Activated T-helper 1 cell treated with anti-CD3 and anti-CD28 coated beads, Interleukin-2, amount 50 U/mL, for 16 hours (primary cell): ENCODE results near the gene DOP1B.
A peak's percentile ranks its signal among the peaks of the same experiment; 100 is the strongest.
"Not testable (repeated sequence)": the region's sequence is repeated elsewhere in the genome, so short reads cannot be mapped to it uniquely, and the experiment has no call there.

Source experiments
- DNase-seq, 2 donors: peaks; one replicate each; pipeline ENCODE4 v3.0.0-alpha.2; 2020; ENCODE audit warnings: low read depth in 1 of 2, low spot score in 1 of 2

The DOP1B gene

DNA sequence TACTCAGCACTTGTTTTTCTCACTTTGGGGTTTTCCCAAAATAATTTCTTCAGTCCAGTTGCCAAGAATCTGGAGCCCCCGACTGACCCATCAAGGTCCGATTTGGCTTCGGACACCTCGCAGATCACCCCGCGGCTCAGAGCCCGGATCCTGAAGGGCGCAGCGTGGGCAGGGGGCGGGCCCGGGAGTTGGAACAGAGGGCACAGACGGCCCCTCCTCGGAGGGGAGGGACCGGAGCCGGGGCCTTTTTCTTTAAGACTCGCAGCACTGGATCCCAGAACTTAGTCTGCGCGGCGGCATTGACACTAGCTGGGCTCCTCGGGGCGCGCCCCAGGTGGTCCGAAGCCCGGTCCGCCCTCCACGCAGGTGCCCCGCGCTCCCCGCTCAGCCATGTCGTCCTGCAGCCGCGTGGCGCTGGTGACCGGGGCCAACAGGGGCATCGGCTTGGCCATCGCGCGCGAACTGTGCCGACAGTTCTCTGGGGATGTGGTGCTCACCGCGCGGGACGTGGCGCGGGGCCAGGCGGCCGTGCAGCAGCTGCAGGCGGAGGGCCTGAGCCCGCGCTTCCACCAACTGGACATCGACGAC is 21.7 kb upstream of the DOP1B start, which contains the start of gene CBR3:
Gene CBR3, plus strand, starts transcription at position 277 of the 588 bp plus-strand sequence. Its CDS starts 114 bp downstream, at position 391.
- peak; percentile 25 to 39 for DNase-seq

DNA sequence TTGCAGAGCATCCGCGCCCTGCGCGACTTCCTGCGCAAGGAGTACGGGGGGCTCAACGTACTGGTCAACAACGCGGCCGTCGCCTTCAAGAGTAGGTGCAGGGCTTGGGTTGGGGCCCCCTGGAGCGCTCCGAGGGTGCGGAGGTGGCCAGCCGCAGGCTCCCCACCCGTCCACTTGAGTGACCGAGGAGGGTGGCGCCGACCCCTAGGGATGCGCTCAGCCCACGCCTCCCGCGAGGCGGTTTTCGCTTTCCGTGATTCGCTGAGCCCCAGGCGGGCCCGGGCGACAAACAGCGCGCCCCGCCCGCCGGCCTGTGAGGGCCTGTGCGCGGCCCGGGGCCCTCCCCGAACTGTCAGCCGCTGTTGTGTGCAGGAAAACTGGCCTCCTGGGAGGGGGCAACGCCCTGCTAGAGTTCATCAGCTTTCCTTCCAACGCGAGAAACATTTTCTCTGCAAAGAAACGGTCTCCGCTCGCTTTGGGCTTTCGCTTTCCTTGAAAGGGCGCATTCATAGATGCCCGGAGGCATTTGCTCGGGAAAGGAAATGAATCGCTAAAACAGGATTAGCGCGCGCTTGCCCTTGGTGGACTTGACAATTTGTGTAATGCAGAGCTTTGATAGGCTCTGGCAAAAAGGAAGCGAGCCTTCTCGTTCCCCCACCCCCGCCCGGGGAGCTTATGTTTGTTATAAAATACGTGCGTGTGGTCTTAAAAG is 21.1 kb upstream of the DOP1B start:
- DNase-seq: peak; percentile 14 to 38

DNA sequence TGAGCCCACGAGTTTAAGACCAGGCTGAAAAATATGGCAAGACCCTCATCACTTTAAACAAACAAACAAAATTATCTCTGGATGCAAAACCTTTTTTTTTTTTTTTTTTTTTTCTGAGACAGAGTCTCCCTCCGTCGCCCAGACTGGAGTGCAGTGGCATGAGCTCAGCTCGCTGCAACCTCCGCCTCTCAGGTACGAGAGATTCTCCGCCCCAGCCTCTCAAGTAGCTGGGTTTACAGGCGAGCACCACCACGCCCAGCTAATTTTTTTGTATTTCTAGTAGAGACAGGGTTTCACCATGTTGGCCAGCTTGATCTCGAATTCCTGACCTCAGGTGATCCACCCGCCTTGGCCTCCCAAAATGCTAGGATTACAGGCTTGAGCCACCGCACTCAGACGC is 16.8 kb upstream of the DOP1B start:
- DNase-seq: not testable (repeated sequence)

GRCh38 chr21:36141513-36141925 is 15.1 kb upstream of the DOP1B start:
- DNase-seq: peak; percentile 45 to 77

- not testable (repeated sequence) for DNase-seq
These were observed 12.4 kb upstream of the DOP1B start for GRCh38 chr21:36144233-36144632.

DNA sequence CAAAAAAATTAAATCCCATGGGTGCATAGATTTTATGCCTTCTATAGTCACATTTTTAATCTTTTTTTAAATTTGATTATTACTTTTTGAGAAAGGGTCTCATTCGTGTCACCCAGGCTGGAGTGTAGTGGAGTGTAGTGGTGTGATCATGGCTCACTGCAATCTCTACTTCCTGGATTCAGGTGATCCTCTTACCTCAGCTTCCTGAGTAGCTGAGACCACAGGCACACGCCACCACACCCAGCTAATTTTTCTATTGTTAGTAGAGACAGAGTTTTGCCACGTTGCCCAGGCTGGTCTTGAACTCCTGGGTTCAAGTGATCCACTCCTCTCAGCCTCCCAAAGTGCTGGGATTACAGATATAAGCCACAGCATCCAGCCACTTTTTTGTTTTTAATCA is 11.4 kb upstream of the DOP1B start:
- DNase-seq: no peak

DNA sequence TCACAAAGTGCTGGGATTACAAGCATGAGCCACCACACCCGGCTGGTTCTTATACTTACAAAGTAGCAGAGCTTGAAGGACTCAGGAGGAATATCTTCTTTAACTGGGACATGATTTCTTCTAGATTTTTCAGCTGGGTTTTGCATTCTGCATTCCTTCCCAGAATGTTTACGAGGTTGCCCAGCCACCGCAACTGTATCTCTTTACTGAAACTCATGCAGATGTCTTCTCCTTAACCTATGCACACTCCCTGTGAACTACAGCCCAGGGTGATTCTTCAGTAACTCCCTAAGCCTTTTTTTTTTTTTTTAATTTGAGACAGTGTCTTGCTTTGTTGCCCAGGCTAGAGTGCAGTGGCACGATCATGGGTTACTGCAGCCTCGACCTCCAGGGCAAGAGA is 8.7 kb upstream of the DOP1B start:
- no peak for DNase-seq

DNA sequence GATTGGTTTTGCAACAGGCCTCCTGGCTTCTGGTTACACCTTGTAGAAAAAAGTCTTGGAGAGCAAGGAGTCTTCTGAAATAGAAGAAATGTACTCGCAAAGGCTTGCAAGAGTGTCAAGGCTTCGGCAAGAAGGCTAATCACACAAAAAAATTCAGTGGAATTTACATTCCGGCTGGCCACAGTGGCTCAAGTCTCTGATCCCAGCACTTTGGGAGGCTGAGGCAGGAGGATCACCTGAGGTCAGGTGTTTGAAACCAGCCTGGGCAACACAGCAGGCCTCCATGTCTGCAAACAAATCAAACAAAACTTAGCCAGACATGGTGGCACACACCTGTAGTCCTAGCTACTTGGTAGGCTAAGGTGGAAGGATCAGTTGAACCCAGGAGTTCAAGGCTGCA is 7.7 kb upstream of the DOP1B start:
- no peak for DNase-seq

GRCh38 chr21:36149788-36150711 is 6.6 kb upstream of the DOP1B start:
- no peak for DNase-seq

- peak in 1 of 2 donors; percentile 5 for DNase-seq
These were observed 853 bp upstream of the DOP1B start for GRCh38 chr21:36155603-36156338.

GRCh38 chr21:36156339-36156814 is 247 bp upstream of the DOP1B start:
- peak; percentile 100 for DNase-seq

DNA sequence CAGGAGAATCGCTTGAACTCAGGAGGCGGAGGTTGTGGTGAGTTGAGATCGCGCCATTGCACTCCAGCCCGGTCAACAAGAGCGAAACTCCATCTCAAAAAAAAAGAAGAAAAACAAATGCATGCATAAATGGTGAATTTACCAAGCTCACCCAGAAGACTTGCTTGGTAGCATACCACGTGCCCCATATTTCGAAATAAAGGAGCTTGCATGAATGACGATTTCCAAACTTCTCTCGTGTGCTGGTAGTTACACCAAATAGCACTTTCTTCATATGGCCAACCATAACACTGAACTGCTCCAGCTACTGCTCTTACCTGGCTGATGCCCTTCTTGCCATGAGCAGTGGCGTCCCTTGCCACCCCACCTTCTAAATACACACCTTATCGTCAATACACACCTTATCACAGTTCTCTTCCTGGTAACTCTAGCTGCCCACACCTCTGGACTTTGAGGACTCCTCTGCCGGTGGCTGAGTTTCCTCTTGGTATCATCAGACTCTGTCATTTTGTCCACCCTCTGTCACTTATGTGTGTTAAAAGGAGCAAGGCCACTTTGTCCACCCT is 2.8 kb downstream of the DOP1B start:
- DNase-seq: no peak

GRCh38 chr21:36160850-36161178 is 4.2 kb downstream of the DOP1B start:
- DNase-seq: no peak

DNA sequence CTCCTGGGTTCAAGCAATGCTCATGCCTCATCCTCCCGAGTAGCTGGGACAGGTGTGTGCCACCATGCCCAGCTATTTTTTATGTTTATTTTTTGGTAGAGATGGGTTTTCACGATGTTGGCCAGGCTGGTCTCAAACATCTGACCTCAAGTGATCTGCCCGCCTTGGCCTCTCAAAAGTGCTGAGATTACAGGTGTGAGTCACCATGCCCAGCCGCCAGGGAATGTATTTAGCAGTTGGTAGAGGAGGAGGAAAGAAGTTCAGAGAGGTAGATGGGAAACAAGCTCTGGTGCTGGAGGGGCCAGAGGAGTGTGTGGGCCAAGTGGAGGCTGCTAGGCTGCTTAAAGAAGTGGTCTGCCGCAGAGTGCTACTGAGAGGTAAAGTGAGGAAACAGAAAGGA is 6.0 kb downstream of the DOP1B start:
- no peak for DNase-seq

GRCh38 chr21:36163750-36164741 is 7.4 kb downstream of the DOP1B start:
- DNase-seq: no peak

DNA sequence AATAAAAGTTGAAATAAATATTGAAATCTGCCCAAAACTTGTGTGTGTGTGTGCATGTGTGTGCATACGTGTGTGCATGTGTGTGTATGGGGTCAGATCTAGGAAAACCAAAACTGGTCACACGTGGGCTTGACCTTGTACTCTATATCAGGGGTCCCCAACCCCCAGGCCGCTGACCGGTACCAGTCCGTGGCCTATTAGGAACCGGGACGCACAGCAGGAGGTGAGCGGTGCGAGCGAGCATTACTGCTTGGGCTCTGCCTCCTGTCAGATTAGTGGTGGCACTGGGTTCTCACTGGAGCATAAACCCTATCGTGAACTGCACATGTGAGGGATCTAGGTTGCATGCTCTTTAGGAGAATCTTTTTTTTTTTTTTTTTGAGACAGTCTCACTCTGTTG is 8.7 kb downstream of the DOP1B start:
- no peak for DNase-seq

DNA sequence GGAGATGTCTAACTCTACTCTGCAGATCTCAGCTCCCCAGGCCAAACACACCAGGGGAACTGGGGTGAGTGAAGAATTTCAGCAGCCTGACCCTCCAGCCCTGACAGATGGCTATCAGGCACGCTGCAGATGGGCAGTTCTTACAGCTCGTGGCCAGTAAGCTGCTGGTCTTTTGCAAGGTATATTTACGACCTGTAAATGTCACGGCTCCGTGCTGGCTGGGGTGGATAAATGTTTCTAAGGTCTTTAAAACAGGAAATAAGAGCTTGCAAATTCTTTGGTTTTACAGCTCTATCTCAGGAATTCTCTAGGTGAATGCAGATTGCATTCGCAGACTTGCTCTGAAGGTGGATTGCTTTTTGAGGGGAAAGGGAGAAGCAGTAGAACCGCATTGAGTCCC is 10.1 kb downstream of the DOP1B start:
- DNase-seq: no peak

DNA sequence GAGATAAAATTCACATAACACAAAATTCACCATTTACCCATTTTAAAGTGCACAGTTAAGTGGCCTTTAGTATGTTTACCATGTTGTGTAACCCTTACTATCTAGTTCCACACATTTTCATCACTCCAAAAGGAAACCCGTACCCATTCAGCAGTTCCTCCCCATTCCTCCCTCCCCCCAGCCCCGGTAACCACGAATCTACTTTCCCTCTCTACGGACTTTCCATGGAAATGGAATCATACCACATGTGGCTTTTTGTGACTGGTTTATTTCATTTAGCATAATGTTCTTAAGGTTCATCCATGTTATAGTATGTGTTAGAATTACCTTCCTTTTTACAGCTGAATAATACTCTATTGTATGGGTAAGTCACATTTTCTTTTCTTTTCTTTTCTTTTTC is 10.9 kb downstream of the DOP1B start:
- no peak for DNase-seq

GRCh38 chr21:36169470-36170128 is 13.0 kb downstream of the DOP1B start:
- DNase-seq: no peak
